NB4 (cell line): ENCODE measurements around the gene WDR33.

ENCODE experiments used
- POLR2A ChIP-seq: IDR thresholded peaks from 2 replicates; pipeline ENCODE4 v1.6.1; 2011; ENCODE audit warnings: mild to moderate bottlenecking; ENCODE audit not compliant: insufficient read length; ENCODE audit errors: extremely low read depth
- TF ChIP-seq, protein P1 (sequence below): IDR thresholded peaks from one replicate; pipeline ENCODE4 v1.5.1; 2012; ENCODE audit warnings: low read depth, low read length

DNA sequence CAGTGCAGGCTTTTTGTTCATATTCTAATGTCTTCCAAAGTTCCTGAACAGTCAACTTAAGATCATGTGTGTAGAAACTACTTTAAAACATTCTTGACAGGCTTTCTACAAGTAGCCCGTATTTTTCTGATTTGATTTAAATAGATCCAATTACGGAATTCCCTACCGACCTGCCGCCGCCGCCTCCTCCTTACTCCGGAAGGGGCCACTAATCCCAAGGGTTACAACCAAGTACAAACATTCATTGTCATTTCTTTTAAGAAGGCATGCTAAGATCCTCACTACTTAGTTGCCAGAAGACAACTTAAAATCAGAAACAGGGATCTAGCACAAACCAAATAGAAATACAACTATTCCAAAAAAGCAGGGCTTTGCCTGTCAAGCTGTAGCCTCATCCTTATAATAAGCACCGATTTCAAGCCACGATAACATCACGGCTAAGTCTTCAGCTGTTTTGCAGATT is 784 bp downstream of the WDR33 start:
- no peak for TF ChIP-seq POLR2A
- TF ChIP-seq, protein P1, sequence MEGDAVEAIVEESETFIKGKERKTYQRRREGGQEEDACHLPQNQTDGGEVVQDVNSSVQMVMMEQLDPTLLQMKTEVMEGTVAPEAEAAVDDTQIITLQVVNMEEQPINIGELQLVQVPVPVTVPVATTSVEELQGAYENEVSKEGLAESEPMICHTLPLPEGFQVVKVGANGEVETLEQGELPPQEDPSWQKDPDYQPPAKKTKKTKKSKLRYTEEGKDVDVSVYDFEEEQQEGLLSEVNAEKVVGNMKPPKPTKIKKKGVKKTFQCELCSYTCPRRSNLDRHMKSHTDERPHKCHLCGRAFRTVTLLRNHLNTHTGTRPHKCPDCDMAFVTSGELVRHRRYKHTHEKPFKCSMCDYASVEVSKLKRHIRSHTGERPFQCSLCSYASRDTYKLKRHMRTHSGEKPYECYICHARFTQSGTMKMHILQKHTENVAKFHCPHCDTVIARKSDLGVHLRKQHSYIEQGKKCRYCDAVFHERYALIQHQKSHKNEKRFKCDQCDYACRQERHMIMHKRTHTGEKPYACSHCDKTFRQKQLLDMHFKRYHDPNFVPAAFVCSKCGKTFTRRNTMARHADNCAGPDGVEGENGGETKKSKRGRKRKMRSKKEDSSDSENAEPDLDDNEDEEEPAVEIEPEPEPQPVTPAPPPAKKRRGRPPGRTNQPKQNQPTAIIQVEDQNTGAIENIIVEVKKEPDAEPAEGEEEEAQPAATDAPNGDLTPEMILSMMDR: no peak
